ENCODE data around the gene SMARCAL1.

GRCh38 chr2:216375286-216375685, 37.0 kb upstream of the SMARCAL1 start:
- TF ChIP-seq TP53 (CRISPR knock-in tag; IDR thresholded peaks at IDR 0.05) (no peak), CTCF (IDR thresholded peaks at IDR 0.05) (no peak), RORB (CRISPR knock-in tag; IDR thresholded peaks at IDR 0.05) (no peak), AR (CRISPR knock-in tag; IDR thresholded peaks at IDR 0.05) (no peak), MYBL2 (CRISPR knock-in tag; IDR thresholded peaks at IDR 0.05) (no peak), MAX (CRISPR knock-in tag; IDR thresholded peaks at IDR 0.05) (no peak), SP1 (CRISPR knock-in tag; conservative IDR thresholded peaks at IDR 0.05) (no peak), ZNF532 (CRISPR knock-in tag; IDR thresholded peaks at IDR 0.05; ENCODE audit: borderline replicate concordance) (no peak), ATF3 (CRISPR knock-in tag; conservative IDR thresholded peaks at IDR 0.05) (no peak), USF2 (CRISPR knock-in tag; IDR thresholded peaks at IDR 0.05) (no peak), NFYB (CRISPR knock-in tag; conservative IDR thresholded peaks at IDR 0.05; ENCODE audit: low read depth) (no peak)
